Testis (tissue), 2 donors: ENCODE measurements around the gene PROK1.

ENCODE experiments used
- CTCF ChIP-seq, 3 experiments: fragments of 450-650 bp in 2 of 3; fragments of 200-600 bp in 1 of 3; sonication (generic) in 1 of 3; IDR thresholded peaks; one replicate each; pipeline ENCODE4 v1.5.1; 2016 to 2019; ENCODE audit warnings: antibody characterized with exemption in 3 of 3, mild to moderate bottlenecking in 2 of 3, moderate library complexity in 1 of 3
- POLR2A ChIP-seq: fragments of 450-650 bp; IDR thresholded peaks from one replicate; pipeline ENCODE4 v1.6.1; 2017; ENCODE audit warnings: antibody characterized with exemption, mild to moderate bottlenecking, moderate library complexity

- TF ChIP-seq CTCF (IDR thresholded peaks at IDR 0.05) (no peak), POLR2A (no peak)
Measured at GRCh38 chr1:110428946-110429345, 22.0 kb upstream of the PROK1 start.
